Islet of Langerhans (tissue), 1 donor: ENCODE measurements around the gene PPP1R15B.

ENCODE experiments used
- FAIRE-seq: peaks from one replicate; lab custom pipeline; 2011; peaks lifted over from hg19 to GRCh38; lab: Jason Lieb, UNC

Gene PPP1R15B

DNA sequence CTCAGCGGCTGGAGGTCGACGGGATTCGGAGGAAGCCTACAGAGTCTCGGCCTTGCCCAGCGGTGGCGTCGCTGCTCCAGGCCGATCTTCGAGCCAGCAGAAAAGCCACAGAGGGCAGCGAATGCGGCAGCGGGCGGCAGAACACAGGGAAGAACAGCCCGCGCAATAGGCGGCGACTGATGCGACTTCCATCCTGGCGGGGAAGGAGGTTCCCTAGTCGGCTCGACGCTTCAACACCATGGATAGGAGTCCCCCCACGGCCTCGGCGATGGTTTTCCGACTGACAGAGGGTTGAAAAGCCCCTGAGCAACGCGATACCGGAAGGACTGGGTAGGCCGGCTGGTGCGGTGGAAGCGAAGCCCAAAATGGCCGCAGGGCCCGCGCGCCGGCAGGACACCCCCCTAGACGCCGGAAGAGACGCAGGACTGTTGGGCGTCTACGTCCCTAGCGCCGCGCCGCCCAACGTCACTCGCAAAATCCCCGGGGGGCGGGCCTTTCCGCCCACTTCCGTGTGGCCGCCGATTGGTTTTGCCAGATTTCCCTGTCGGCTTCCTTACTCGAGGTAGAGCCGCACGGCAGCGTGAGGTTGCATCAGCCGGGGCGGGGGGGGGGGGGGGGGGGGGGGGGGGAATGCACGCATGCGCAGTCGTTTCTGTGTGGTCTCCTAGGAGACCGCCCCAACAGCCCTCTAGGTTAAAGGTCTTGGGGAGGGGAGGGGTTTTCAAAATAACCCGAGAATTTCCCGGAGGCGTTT lies at the start of gene PPP1R15B:
PPP1R15B (minus strand) TSS at position 367 of the 754 bp plus-strand sequence. CDS start 406 bp downstream, outside the sequence.
- no peak for FAIRE-seq

DNA sequence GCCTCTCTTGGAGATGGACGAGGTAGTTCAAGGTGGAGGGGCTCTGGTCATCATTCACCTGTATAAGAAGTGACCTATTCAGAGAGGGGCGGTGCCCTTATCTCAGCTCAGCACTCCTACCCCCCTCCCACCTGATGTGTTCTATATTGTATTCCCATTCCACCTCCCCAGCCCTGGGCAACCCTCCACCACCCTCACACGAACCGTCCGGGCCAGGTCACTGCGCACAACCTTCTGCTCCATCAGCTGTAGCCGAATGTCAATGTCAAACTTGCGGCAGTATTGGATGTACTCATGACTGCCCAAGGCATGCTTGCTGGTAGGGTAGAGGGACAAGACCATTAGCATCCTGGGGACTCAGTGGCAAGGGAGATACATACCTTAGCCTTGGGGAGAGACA lies 48.7 kb upstream of the PPP1R15B start:
- no peak for FAIRE-seq

DNA sequence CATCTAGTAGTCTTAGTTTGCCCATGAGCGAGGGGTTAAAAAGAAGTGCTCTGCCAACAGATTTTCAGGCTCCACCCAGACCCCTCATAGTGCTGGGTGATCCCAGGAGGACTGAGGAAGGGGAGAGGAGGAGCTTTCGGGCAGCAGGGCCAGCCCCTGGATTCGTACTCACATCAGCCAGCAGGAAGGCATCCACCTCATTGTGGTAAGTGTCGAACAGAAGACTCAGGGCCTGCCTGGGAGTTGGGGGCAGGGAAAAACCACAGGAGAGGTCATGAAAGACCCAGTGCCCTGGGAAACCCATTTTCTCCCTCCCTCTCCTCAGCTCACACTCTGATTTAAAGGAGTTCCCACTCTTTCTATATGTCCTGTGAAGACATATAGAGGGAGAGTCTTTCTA lies 48.1 kb upstream of the PPP1R15B start:
- no peak for FAIRE-seq

DNA sequence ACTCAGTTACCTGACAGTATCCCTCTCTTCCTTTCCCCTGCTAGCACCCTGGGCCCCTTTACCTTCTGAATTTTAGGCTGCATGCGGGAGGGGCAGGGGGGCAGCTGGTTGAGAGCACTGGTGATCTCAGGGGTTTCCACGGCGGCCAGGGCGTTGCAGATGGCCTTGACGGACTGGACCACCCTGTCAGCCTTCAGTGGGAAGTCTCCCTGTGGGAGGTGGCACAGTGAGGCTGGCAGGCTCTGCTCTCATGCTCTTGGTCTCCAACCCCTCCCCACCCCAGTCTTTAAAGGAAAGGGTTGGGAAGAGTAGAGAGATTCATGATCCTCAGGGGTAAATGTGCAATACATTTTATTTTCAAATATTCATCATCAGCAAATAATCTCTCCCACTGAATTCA lies 46.0 kb upstream of the PPP1R15B start:
- no peak for FAIRE-seq

DNA sequence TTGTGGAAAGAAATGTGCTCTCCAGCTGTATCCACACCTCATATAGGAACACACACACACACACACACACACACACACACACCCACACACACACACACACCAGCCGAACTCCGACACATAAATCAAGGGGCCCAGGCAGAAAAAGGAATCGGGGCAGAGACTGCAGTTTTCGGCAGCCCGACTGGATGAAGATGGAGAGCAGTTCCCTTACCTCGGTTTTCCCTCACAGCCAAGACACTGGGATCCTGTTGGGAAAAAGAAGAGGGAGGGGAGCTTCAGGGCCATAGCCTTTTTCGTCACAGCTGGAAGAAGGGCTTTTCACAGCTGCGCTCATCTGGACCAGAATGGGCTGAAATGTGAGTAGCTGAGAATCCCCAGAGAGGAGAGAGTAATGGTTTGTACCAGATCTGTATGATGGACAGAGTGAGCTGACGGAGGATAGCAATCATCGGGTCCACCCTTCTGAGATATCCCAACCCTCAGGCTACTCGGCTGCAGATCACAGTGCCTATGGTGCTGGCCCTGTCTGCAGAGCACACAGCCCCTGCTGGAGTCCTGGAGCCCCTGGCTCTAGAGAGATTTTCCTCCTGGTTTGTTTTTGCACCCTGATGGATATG lies 45.3 kb upstream of the PPP1R15B start:
- no peak for FAIRE-seq

DNA sequence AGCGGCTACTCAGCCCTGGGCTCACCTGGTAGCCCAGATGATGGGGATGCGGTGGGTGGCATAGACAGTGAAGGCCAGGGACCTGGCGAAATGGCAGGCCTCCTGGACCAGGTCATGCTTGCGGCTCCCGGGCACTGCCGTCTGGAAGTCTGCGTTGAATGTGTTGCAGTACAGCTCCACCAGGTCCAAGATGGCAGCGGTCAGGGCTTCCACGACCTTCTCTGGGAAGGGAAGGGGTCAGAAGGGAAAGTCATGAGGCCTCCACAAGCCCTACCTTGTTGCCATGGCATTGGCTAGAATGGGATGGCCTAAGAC lies 44.2 kb upstream of the PPP1R15B start:
- FAIRE-seq, result no peak

DNA sequence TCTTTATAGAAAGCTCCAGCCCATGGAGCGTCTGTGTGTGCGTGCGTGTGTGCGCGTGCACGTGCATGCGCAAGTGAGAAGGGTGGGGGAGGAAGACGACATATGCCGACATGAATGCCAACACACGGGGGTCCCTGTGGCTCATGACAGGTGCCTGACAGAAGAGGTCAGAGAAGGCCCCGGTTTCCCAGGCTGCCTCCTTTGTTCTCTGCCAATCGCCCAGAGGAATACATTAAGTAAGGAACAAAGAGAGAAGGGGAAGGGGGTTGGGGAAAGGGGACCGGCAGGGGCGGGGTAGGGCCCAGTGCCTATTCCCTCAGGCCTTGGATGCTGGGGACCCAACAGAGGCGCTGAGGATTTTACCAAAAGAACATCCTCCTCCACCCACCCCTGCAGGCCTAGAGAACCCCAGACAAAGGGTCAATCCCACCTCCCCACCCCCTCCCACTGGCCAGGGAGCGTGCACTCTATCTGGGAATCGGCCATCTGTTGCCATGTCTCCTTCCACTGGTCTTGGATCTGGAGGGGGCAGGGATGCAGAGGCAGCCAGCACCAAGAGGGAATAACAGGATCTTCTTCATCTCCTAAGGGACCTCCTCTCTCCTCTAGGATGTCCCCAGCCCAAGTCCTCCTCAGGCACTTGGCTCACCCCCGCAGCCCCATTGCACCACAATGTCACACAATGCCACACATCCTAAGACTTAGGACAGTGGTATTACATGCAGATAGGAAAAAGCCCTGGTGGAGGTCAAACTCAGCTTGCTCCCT lies 43.6 kb upstream of the PPP1R15B start:
- no peak for FAIRE-seq

DNA sequence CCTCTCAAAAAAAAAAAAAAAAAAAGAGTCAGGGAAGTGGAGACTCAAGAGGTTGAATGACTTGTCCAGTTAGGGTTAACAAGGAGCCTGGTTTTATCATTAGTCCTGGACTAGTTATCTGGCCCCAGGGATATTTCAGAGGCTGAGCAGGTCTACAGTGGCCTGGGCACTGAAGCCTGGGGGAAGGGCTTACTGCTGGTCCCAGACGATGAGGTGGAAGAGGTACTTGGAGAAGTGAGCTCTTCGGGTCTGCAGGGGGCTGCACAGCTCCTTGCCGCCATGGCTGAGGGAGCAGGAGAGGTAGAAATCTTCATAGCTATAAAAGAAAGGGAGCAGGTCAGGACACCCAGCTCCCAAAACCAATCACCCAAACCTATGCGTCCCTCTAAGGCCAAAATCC lies 42.9 kb upstream of the PPP1R15B start:
- no peak for FAIRE-seq

DNA sequence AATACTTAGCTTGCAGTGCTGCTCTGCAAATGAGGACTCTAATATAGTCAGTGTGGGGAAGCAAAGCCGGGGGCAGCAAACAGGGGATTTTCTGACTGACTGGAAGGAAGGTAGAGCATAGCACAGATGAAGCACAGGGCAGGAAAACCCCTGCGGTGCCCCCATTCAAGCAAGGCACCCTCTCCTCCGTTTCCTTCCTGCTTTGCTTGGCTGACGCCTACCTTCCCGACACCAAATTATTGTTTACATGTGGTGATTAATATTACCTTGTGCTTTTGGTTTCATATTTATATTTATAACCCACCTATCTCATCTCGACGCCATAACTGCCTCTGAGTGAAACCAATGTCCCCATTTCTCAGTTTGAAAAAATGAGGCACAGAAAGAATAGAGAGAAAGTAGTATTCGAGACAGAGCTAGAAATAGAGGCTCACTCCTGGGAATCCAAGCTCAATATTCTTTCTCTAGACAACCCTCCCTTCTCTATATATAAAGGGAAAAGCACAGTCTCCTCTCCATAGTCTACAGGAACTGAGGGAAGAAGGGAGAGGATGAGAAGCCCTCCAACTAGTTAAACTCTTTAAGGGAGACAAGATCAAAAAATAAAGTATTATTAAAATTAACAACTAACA lies 41.6 kb upstream of the PPP1R15B start:
- no peak for FAIRE-seq

DNA sequence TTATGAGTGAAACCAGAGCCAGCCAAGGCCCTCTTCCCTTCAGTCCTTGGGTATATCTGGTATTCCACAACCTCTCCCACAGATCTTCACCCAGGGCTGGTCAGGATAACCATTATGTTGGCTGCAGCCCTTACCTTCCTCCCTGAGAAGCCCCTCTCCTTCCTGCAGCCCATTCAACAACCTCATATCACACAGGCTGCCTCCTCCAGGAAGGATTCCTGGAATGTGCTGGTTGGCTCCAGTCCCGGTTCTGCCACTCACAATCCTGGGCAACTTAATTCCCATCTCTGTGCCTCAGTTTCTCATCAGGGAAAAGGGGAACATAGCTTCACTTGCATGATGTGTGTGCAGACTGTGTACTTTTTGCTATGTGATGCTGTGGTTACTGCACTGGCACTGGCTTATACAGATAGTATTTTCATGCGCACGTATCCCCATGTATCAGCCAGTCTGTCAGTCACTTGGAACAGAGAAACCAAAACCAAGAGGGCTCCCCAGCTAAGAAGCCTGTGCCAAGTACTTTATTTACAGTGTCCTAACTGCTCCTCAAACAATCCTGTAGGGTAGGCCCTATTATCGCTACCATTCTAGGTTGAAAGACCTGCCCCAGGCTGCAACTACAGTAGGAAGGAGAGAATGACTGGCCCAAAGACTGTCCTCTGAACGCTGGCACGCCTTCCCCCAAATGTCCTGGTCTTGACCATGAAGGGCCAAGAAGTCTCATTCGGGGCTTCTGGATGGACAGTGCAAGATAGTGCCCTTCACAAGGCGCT lies 39.9 kb upstream of the PPP1R15B start:
- FAIRE-seq, result no peak

DNA sequence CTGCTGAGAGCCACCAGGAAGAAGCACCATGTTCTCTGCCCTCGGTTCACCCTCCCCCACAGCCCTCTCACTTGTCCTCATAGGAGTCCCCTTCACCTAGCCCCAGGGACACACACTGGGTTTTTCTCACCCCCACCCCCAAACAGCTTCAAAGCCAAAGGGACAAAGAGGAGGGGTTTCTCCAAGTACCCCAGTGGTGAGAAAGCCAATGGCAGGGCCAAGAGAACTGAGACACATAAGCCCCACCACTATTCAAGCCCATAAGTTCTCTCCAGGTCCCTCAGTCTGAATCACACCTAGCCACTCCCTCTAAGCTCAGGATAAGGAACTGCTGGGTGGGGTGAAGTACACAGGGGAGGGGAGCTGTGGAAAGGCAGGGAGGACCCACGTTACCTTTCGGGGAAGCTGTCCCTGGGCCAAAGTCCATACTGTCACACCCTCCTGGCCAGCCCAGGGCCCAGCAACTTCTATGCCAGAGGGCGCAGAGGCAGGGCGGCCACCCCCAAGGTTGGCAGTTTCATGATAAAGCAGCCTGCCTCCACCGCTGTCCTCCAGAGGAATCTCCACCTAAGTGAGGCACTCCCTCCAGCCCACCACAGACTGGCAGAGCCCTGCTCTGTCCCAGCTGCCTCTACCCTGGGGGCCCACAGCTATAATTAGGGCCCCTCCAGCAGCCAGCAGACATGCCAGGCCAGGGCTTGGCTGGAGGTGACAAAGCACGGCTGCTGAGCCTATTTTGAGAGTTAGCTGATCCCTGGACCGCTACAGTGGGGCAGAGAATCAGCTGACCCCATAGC lies 39.0 kb upstream of the PPP1R15B start:
- no peak for FAIRE-seq

DNA sequence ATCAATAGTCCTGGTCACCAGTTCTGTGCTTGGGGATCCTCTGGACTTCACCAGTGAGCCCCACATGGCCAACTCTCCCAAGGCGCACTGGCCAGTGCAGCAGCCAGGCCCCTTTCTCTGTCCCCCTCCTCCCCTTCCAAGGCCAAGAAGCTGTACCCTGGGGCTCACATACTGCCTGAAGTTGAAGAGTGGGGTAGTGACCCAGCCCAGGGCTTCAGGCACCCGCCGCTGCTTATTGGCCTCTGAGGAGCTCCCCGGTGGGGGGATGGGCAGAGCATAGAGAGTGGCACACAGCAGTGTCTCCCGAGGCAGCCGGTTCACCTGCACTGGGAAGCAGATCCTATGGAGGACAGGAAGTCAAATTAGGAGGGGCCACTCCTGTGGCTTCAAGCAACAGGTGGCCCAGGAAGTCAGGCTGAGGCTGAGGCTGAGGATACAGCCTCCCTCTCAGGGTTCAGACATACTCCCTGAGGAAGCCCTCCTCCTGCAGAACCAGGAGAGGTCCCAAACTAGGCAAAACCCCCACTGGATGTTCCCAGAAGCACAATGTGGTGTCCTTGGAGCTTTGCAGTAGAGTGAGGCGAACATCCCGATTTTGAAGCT lies 38.2 kb upstream of the PPP1R15B start:
- no peak for FAIRE-seq

DNA sequence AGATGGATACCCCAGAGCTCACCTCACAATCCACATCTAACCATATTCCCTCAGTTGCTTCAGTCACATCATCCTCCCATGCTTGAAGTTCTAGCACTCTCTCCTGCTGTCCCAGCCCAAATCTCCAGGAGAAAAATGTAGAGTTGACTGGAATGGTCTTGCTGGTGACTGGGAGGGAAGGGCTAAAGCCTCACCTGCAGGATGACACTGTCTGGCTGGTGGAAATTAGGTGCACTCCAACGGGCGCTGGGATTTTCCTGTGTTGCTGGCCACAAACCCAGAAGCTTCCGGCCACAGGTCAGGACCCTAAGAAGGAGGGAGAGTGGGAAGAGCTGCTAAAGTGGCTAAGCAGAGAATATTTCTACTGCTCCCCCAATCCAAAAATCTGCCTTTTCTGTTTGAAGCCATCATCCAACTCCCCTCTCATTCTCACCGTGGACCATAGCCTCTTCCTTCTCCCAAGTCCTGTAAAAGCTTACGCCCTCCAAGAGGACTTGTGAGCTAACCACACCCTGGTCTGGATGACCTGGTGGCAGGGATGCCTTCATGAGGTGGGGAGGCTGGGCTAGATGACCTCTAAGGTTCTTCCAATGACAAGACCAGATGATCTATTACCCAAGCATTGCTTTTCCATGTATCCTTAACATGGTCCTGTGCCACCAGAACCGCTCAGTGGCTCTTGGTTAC lies 37.5 kb upstream of the PPP1R15B start:
- FAIRE-seq, result no peak

DNA sequence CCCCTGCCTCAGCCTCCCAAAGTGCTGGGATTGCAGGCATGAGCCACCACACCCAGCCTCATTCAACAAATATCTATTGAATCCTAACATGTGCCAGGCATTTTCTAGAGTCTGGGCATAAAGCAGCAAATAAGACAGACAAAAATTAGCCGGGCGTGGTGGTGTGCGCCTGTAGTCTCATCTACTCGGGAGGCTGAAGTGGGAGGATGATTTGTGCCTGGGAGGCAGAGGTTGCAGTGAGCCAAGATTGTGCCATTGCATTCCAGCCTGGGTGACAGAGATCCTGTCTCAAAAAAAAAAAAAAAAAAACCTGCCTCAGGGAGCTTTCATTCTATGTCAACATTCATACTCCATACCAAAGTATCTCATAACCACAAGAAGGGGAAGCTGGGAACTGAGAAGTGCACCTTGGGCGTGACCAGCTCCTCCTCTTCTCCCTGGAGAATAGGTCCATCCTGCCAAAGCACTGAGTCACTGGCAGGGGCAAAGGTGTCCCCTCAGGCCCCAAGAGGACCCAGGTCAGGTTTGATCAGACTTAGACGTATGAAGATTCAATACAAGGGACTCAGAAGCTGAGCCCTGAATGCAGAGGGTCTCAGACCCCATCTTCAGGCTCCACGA lies 36.8 kb upstream of the PPP1R15B start:
- FAIRE-seq, result no peak

DNA sequence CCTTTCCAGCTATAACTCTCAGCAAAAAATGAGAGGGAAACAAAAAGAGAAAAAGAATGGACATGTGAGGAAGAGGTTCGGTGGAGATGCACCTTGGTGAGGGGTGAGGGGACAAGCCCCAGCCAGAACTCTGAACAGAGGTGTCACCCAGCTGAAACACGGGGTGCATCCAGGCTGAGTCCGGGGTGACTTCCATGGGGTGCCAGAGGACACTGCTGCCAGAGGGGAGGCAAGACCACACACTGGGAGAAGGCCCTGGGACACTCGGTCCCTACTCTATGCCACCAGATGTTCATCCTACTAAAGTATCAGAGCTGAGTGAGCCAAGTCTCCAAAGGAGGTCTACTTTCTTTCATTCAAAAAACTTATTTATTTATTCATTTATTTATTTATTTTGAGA lies 36.1 kb upstream of the PPP1R15B start:
- FAIRE-seq, result no peak

DNA sequence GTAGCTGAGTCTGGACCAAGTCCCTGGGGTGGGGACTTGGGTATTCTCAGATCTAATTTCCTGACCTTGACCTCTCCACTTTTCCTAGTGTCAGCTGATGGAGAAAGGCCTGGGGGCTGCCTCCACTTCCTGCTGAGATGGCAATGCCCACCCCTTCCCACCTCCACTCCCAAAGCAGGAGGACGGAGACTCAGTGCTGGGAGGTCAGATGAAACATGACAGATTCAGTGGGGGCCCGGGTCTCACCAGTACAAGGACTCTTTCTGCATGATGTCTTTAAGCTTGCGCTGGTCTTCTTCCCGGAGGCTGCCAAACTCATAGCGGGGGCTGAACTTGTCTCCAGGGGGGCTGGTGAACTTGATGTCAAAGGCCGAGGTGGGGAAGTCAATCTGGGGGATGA lies 35.6 kb upstream of the PPP1R15B start:
- FAIRE-seq, result no peak

DNA sequence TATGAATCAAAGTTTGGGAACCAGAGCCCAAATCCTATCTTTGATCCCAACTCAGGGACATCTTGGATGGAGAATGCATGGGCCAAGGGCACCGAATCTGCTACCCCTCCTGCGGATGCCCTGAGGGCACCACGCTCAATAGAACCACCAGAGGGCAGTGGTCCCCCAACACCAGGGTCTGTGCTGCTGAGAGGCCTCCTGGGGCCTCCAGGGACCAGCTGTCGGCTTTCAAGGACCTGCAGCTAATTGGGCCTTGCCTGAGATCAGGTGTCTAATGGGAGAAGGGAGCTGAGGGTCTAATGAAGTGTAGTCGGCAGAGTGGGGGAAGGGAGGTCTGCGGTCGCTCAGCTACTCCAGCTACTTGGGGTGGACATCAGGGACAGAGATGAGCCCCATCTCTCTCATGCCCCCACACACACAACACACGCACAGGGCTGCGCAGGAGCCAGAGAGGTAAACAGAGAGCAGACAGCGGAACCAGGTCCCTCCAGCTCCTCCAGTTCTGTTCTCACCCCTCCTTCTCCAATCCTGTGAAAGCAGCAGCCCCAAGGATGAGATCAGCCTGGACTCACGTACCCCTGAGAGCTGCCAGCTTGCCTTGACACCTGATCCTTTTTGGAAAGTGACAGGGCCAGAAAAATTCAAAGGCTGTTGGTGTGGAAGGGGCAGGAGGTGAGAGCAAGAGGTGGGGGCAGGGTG lies 34.9 kb upstream of the PPP1R15B start:
- no peak for FAIRE-seq

DNA sequence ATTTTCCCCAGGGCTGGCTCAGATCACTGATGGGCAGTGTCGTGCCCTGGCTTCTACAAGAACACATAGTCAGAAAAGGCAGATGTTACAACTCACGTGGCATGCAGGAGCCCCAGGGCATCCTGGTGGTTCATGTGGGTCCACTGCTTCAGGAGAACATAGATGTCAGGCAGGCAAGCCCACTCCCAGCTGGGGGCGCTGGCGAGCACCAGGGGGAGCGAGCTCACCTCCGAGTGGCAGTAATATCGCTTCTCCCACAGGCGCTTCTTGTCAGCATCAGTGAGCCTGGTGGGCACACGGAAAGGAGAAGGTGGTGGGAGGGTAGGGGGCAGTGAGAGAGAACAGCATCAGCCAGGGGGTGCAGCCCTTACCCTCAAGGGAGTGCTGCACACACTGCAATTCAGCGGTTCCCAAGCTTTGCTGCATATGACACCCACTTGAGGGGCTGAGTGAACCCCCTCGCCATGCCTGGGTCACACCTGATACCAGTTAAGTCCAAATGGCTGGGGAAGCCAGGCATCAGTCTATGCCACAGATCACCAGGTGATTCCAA lies 34.3 kb upstream of the PPP1R15B start:
- FAIRE-seq, result no peak
